NCI-H748 (cell line): ENCODE measurements around the gene PRDM16.
A peak's percentile ranks its signal among the peaks of the same experiment; 100 is the strongest.

Experiments
- DNase-seq: peaks from one replicate; lab custom pipeline; 2025; ENCODE audit not compliant: unreplicated experiment; lab: John Stamatoyannopoulos, UW

PRDM16 gene

GRCh38 chr1:3420218-3420951 lies 351.4 kb downstream of the PRDM16 start:
- peak; percentile 21 for DNase-seq

- no peak for DNase-seq
Measured at GRCh38 chr1:3422638-3423037, 353.6 kb downstream of the PRDM16 start.

- DNase-seq: no peak
Measured at GRCh38 chr1:3423245-3423829, 354.3 kb downstream of the PRDM16 start.

GRCh38 chr1:3423896-3424611 lies 355.1 kb downstream of the PRDM16 start:
- DNase-seq: no peak

- no peak for DNase-seq
Measured at GRCh38 chr1:3425486-3426215, 356.6 kb downstream of the PRDM16 start.

GRCh38 chr1:3426956-3427535 lies 358.0 kb downstream of the PRDM16 start:
- DNase-seq: no peak

- no peak for DNase-seq
Measured at GRCh38 chr1:3427711-3428704, 359.0 kb downstream of the PRDM16 start.

GRCh38 chr1:3428899-3429298 lies 359.9 kb downstream of the PRDM16 start:
- DNase-seq: no peak

- no peak for DNase-seq
Measured at GRCh38 chr1:3429320-3429719, 360.3 kb downstream of the PRDM16 start.

- DNase-seq: no peak
Measured at GRCh38 chr1:3429766-3430165, 360.8 kb downstream of the PRDM16 start.

- DNase-seq: no peak
Measured at GRCh38 chr1:3430406-3430805, 361.4 kb downstream of the PRDM16 start.

GRCh38 chr1:3430820-3431219 lies 361.8 kb downstream of the PRDM16 start:
- DNase-seq: no peak

- DNase-seq: no peak
Measured at GRCh38 chr1:3431266-3431665, 362.3 kb downstream of the PRDM16 start.

GRCh38 chr1:3431686-3432085 lies 362.7 kb downstream of the PRDM16 start:
- no peak for DNase-seq

- no peak for DNase-seq
Measured at GRCh38 chr1:3432306-3432705, 363.3 kb downstream of the PRDM16 start.

- no peak for DNase-seq
Measured at GRCh38 chr1:3433076-3433475, 364.1 kb downstream of the PRDM16 start.

- DNase-seq: no peak
Measured at GRCh38 chr1:3433596-3434320, 364.8 kb downstream of the PRDM16 start.

- no peak for DNase-seq
Measured at GRCh38 chr1:3434406-3435110, 365.6 kb downstream of the PRDM16 start.

GRCh38 chr1:3435666-3436065 lies 366.7 kb downstream of the PRDM16 start:
- DNase-seq: no peak
